ENCODE data around the gene TMEM139. TPM values are rescaled to one million over a fixed set of nuclear protein-coding genes. Genes with fewer than 3 reads are reported as not detected.
A peak's percentile ranks its signal among the peaks of the same experiment; 100 is the strongest.

The TMEM139 gene
- total RNA-seq, 3 donors from 2014 or later (not counting 1 experiment from before 2014, with no cell fraction given) = not detected

DNA sequence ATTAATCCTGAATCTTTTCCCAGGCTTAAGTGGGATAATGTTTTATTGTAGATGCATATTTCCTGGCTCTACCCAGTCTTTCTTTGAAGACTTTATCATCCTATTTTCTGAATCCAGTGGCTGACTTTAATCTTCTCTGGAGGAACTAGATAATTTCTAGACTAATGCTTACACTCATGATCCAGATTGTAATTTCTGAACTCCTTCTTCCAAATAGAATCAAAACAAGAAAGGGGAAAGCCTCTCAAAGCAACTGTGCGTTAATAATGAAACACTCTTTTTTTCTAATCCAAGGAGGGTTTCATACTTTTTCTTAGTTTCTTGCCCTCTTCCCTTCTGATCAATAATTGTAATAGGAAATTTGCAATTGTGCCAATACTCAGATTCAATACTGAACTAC, 13.5 kb upstream of the TMEM139 start:
- intact Hi-C loops (cut with micrococcal nuclease) = no loop called here
- Histone ChIP-seq H3K27me3 (ENCODE audit: control insufficient read depth, insufficient read depth, low read length) (no peaks in the 10 kb centered on the region), H3K9me3 (ENCODE audit: control insufficient read depth, insufficient read depth, low read length) (no peaks in the 10 kb centered on the region), H3K4me1 (ENCODE audit: control insufficient read depth, insufficient read depth, low read length) (no peaks in the 10 kb centered on the region), H3K36me3 (ENCODE audit: control insufficient read depth, insufficient read depth, low read length) (peaks cover 34% of the 10 kb centered on the region), H3K27ac (ENCODE audit: low read length) (no peak overlapping the region), H3K4me3 (ENCODE audit: low read length) (no peak overlapping the region)
- Mint-ChIP-seq H3K9me3 (no peaks in the 10 kb centered on the region), H3K4me1 (peaks cover 2% of the 10 kb centered on the region in 2 donors), H3K4me3 (no peak overlapping the region), H3K36me3 (no peaks in the 10 kb centered on the region), H3K27ac (no peak overlapping the region), H3K27me3 (ENCODE audit: low read depth in 2 of 2) (no peaks in the 10 kb centered on the region)
- no peak for ATAC-seq
- WGBS (ENCODE audit: insufficient coverage) = no CpG with 5 or more reads among the region's 1 CpG
- no peak for TF ChIP-seq CTCF (IDR thresholded peaks at IDR 0.05)
- DNase-seq = no peak

DNA sequence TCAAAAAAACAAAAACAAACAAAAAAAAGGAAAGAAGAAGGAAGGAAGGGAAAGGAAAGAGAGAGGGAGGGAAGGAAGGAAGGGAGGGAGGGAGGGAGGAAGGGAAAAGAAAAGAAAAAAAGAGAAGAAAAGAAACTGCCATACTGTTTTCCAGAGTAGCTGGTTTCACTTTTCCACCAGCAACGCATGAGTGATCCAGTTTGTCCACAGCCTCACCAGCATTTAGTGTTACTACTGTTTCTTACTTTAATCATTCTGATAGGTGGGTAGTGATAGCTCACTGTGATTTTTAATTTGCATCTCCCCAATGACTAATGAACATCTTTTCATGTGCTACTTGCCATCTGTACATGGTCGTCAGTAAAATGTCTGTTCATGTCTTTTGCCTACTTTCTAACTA, 11.9 kb upstream of the TMEM139 start:
- Histone ChIP-seq H3K27ac (ENCODE audit: low read length) (no peak overlapping the region), H3K9me3 (ENCODE audit: control insufficient read depth, insufficient read depth, low read length) (no peaks in the 10 kb centered on the region), H3K4me3 (ENCODE audit: low read length) (no peak overlapping the region), H3K27me3 (ENCODE audit: control insufficient read depth, insufficient read depth, low read length) (no peaks in the 10 kb centered on the region), H3K36me3 (ENCODE audit: control insufficient read depth, insufficient read depth, low read length) (peaks cover 22% of the 10 kb centered on the region), H3K4me1 (ENCODE audit: control insufficient read depth, insufficient read depth, low read length) (no peaks in the 10 kb centered on the region)
- H3K9me3 Mint-ChIP-seq = no peaks in the 10 kb centered on the region
- no peak for ATAC-seq
- 67% methylated on average over 1 of the region's 2 CpGs for WGBS (ENCODE audit: insufficient coverage)
- H3K27ac Mint-ChIP-seq = no peak overlapping the region
- H3K4me3 Mint-ChIP-seq = no peak overlapping the region
- no peak for DNase-seq
- H3K4me1 Mint-ChIP-seq = no peaks in the 10 kb centered on the region
- no peaks in the 10 kb centered on the region for H3K27me3 Mint-ChIP-seq (ENCODE audit: low read depth in 2 of 2)
- no peaks in the 10 kb centered on the region for H3K36me3 Mint-ChIP-seq
- intact Hi-C loops (cut with micrococcal nuclease) = no loop called here
- TF ChIP-seq CTCF (IDR thresholded peaks at IDR 0.05) = no peak

- 58% methylated on average over 7 of the region's 8 CpGs for WGBS (ENCODE audit: insufficient coverage)
- no peaks in the 10 kb centered on the region for H3K27me3 Mint-ChIP-seq (ENCODE audit: low read depth in 2 of 2)
- DNase-seq = peak in 1 of 2 donors; percentile 63
- Histone ChIP-seq H3K27ac (ENCODE audit: low read length) (no peak overlapping the region), H3K27me3 (ENCODE audit: control insufficient read depth, insufficient read depth, low read length) (no peaks in the 10 kb centered on the region), H3K4me3 (ENCODE audit: low read length) (no peak overlapping the region), H3K9me3 (ENCODE audit: control insufficient read depth, insufficient read depth, low read length) (no peaks in the 10 kb centered on the region), H3K4me1 (ENCODE audit: control insufficient read depth, insufficient read depth, low read length) (no peaks in the 10 kb centered on the region), H3K36me3 (ENCODE audit: control insufficient read depth, insufficient read depth, low read length) (no peaks in the 10 kb centered on the region)
- no peak for ATAC-seq
- H3K27ac Mint-ChIP-seq = peak overlapping the region in 1 of 2 donors; percentile 10
- intact Hi-C loops (cut with micrococcal nuclease) = no loop called here
- H3K4me3 Mint-ChIP-seq = no peak overlapping the region
- no peaks in the 10 kb centered on the region for H3K9me3 Mint-ChIP-seq
- peaks cover 0 to 11% of the 10 kb centered on the region in 2 donors for H3K4me1 Mint-ChIP-seq
- no peaks in the 10 kb centered on the region for H3K36me3 Mint-ChIP-seq
- no peak for TF ChIP-seq CTCF (IDR thresholded peaks at IDR 0.05)
These were observed 5.3 kb upstream of the TMEM139 start for GRCh38 chr7:143279186-143280098.

Measured in natural killer cell (primary cell).